ENCODE data around the gene ANKRD39. TPM values are rescaled to one million over a fixed set of nuclear protein-coding genes. Genes with fewer than 3 reads are reported as not detected.

The ANKRD39 gene
- total and polyA plus RNA-seq, 2 of the 8 experiments (the other 6 are each of a cell fraction or from before 2014, with no cell fraction given), result 18.5 to 21.3 TPM

DNA sequence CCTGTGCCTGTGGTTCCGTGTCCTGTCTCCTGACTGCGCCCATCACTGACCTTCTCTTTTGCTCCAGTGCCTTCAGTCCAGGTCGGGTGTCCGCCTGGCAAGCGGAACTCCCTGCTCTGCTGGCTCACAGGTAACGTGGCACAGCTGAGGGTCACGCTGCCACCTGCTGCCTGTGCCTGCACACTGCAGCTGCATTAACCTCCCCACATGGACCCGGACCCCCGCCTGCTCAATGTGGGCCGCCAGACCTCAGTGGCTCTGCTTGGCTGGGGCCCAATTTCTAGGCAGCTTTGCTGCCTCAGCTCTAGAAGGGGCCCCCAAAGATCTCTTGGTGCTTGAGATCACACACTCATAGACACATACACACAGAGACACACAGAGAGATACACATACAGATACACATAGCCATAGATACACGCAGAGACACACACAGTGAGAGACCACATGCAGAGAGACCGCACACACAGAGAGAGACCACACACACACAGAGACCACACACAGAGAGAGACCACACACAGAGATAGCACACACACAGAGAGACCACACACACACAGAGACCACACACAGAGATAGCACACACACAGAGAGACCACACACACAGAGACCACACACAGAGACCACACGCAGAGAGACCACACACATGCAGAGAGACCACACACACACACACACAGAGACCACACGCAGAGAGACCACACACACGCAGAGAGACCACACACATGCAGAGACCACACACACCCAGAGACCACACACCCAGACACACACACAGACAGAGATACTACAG lies 56.6 kb downstream of the ANKRD39 start (continued):
- TF ChIP-seq GABPA (IDR thresholded peaks at IDR 0.05; ENCODE audit: borderline replicate concordance, insufficient read depth, low read length) (no peak), CBX8 (IDR thresholded peaks at IDR 0.05; ENCODE audit: borderline replicate concordance, low read depth, low read length) (no peak), TEAD4 (IDR thresholded peaks at IDR 0.05; ENCODE audit: low read depth, low read length) (peak; percentile 77; the same call in 1 of the 2 replicates), POLR2A (IDR thresholded peaks at IDR 0.05; ENCODE audit: control extremely low read depth in 1 of 2, low read depth in 2 of 2, low read length in 2 of 2) (no peak), CREB1 (IDR thresholded peaks at IDR 0.05) (no peak), TCF12 (IDR thresholded peaks at IDR 0.05; ENCODE audit: low read depth, low read length) (peak; percentile 95), SIN3A (conservative IDR thresholded peaks at IDR 0.05 in 1 of 2, IDR thresholded peaks at IDR 0.05 in 1 of 2; ENCODE audit: low read depth in 1 of 2, low read length in 2 of 2) (0 out of 4 replicates have a peak, but pooled peaks of 1 of the 2 experiments have one; percentile 50)
- TF ChIP-seq, protein P1, sequence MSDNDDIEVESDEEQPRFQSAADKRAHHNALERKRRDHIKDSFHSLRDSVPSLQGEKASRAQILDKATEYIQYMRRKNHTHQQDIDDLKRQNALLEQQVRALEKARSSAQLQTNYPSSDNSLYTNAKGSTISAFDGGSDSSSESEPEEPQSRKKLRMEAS (IDR thresholded peaks at IDR 0.05), result peak; percentile 84

Data from H1 (cell line).